Naive B cell (primary cell): ENCODE data around the gene LTBR. TPM values are rescaled to one million over a fixed set of nuclear protein-coding genes. Genes with fewer than 3 reads are reported as not detected.
"Not testable (repeated sequence)": the region's sequence is repeated elsewhere in the genome, so short reads cannot be mapped to it uniquely, and the experiment has no call there.

ENCODE experiments used
- ATAC-seq, 2 donors: fragments of 150-1000 bp; cut with Tn5 transposase; 2 replicates each; pipeline ENCODE4 v1.10.0; 2021; ENCODE audit warnings: low read depth in 2 of 2, mild to moderate bottlenecking in 2 of 2, moderate library complexity in 2 of 2
- DNase-seq: peaks from one replicate; pipeline ENCODE4 v3.0.0; 2022
- H3K27ac Mint-ChIP-seq, 6 donors: one replicate each; pipeline ENCODE4 v1.8.0; 2020 to 2022; ENCODE audit warnings: mild to moderate bottlenecking in 6 of 6, mixed read lengths in 6 of 6, moderate library complexity in 5 of 6, inconsistent platforms in 2 of 6
- H3K27me3 Mint-ChIP-seq, 3 donors: one replicate each; pipeline ENCODE4 v1.8.0; 2021 to 2022; ENCODE audit warnings: mixed read lengths in 3 of 3, mild to moderate bottlenecking in 1 of 3
- H3K36me3 Mint-ChIP-seq, 2 donors: one replicate each; pipeline ENCODE4 v1.8.0; 2020 to 2022; ENCODE audit warnings: mixed read lengths in 2 of 2, inconsistent platforms in 1 of 2, mild to moderate bottlenecking in 1 of 2
- H3K4me1 Mint-ChIP-seq, 3 donors: one replicate each; pipeline ENCODE4 v1.8.0; 2020 to 2022; ENCODE audit warnings: mixed read lengths in 3 of 3, inconsistent platforms in 1 of 3, mild to moderate bottlenecking in 1 of 3, moderate library complexity in 1 of 3
- H3K4me3 Mint-ChIP-seq, 8 donors: one replicate each; pipeline ENCODE4 v1.8.0; 2020 to 2022; ENCODE audit warnings: mild to moderate bottlenecking in 8 of 8, mixed read lengths in 8 of 8, moderate library complexity in 8 of 8, inconsistent platforms in 2 of 8
- H3K9me3 Mint-ChIP-seq, 7 donors: one replicate each; pipeline ENCODE4 v1.8.0; 2020 to 2022; ENCODE audit warnings: mixed read lengths in 7 of 7, mild to moderate bottlenecking in 5 of 7, inconsistent platforms in 2 of 7, moderate library complexity in 1 of 7
- polyA plus RNA-seq, 6 donors: library from polyadenylated mRNA; unstranded; fragments of 300-500 nt; fragmentation: Illumina TruSeq; gene quantifications; one replicate each; pipeline ENCODE4 v1.2.3, GENCODE V29; 2021; ENCODE audit warnings: low read depth in 6 of 6

Gene LTBR
- under 1 TPM in 3 of 6 donors, not detected in 3; 0.20 to 0.90 (median 0.22) TPM for polyA plus RNA-seq

DNA sequence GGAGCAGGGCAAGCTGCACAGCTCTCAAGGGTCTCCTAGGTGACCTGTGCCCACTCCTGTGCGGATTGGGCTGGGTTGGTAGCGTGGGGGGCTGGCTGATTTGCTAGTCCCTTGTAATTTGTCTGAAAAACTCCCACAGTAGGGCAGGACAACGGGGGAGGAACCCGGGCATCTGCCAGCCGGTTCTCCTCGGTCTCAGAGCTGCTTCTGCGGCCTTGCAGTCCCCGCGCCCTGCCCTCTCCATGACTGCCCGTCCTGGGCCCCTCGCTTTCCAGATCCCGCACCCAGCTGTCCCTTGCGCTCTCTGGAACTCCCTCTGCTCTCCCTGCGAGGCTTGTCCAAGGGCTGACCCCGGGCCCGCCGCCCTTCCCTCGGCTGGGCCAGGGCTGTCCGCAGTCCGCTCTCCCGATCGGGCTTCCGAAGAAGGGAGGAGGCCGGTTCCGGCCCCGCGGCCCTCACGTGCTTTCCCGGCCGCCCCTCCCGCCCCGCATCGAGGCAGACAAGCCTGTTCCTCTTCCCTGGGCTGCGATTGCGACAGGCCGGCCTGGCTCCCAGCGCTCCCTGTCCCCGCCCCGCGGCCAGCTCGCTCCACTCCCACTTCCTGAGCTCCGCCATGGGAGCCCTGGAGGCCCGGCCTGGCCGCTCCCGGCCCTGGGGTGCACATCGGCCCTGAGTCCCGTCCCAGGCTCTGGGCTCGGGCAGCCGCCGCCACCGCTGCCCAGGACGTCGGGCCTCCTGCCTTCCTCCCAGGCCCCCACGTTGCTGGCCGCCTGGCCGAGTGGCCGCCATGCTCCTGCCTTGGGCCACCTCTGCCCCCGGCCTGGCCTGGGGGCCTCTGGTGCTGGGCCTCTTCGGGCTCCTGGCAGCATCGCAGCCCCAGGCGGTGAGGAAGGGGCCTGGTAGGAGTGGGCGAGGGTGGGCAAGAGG, at the start of gene LTBR:
Gene LTBR, plus strand, starts transcription at position 591 of the 927 bp plus-strand sequence. Its CDS starts 197 bp downstream, at position 788.
- ATAC-seq = peak; percentile 58 to 60
- peaks cover 41 to 77% (median 72%) of the 10 kb centered on the region in 3 donors for H3K27me3 Mint-ChIP-seq
- H3K9me3 Mint-ChIP-seq = no peaks in the 10 kb centered on the region
- DNase-seq = no peak
- H3K4me1 Mint-ChIP-seq = peaks cover 0 to 7% (median 0%) of the 10 kb centered on the region in 3 donors
- no peaks in the 10 kb centered on the region for H3K36me3 Mint-ChIP-seq
- peak within 1 kb of the TSS in 1 of 6 donors; percentile 5 for H3K27ac Mint-ChIP-seq
- H3K4me3 Mint-ChIP-seq = peak within 1 kb of the TSS; percentile 12 to 86 (median 44)

- ATAC-seq (no peak), DNase-seq (no peak)
- Mint-ChIP-seq H3K4me3 (peak overlapping the region in 2 of 8 donors; percentile 16 to 19), H3K9me3 (peaks cover 0 to 2% (median 0%) of the 10 kb centered on the region in 7 donors), H3K36me3 (no peaks in the 10 kb centered on the region), H3K27ac (no peak overlapping the region), H3K27me3 (peaks cover 38 to 53% (median 38%) of the 10 kb centered on the region in 3 donors), H3K4me1 (peaks cover 24 to 47% (median 33%) of the 10 kb centered on the region in 3 donors)
These were observed 49.6 kb upstream of the LTBR start for GRCh38 chr12:6334359-6334758.

DNA sequence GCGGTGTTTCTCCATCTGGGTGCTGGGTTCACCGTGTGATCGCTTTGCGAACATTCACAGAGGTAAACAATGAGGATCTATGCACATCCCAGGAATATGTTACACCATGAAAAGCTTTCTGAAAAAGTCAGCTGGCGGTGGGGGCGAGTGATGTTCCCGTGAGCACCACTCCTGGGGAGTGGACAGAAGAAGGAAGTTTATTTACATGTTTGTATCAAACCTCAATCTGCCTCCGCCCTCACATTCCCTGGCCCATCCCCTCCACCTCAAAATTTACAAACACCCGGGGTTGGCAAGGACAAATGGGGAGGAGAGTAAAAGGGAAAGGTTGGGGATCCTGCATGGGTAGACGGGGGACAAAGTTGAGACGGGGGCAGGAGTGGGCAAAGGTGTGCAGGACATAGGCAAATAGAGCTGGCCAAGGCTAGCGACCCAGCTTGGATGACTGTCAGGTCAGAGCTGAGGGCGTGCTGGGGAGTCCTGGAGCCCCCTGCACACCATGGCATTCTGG, 49.0 kb upstream of the LTBR start:
- DNase-seq (no peak), ATAC-seq (no peak)
- Mint-ChIP-seq H3K9me3 (peaks cover 0 to 1% (median 0%) of the 10 kb centered on the region in 7 donors), H3K36me3 (no peaks in the 10 kb centered on the region), H3K4me3 (peak overlapping the region in 3 of 8 donors; percentile 19 to 43 (median 40)), H3K4me1 (peaks cover 20 to 42% (median 29%) of the 10 kb centered on the region in 3 donors), H3K27me3 (peaks cover 35 to 53% (median 38%) of the 10 kb centered on the region in 3 donors), H3K27ac (no peak overlapping the region)

- Mint-ChIP-seq H3K36me3 (no peaks in the 10 kb centered on the region), H3K27ac (peak overlapping the region in 3 of 6 donors; percentile 10 to 78 (median 19)), H3K4me3 (peak overlapping the region in 4 of 8 donors; percentile 54 to 80 (median 78)), H3K27me3 (peaks cover 29 to 49% (median 32%) of the 10 kb centered on the region in 3 donors), H3K4me1 (peaks cover 14 to 37% (median 23%) of the 10 kb centered on the region in 3 donors), H3K9me3 (no peaks in the 10 kb centered on the region)
- ATAC-seq = peak; percentile 89 to 92
- DNase-seq = peak; percentile 64
These were observed 48.4 kb upstream of the LTBR start for GRCh38 chr12:6335451-6336078.

- Mint-ChIP-seq H3K27me3 (peaks cover 22 to 42% (median 26%) of the 10 kb centered on the region in 3 donors), H3K4me3 (peak overlapping the region in 4 of 8 donors; percentile 54 to 80 (median 78)), H3K9me3 (no peaks in the 10 kb centered on the region), H3K27ac (peak overlapping the region in 3 of 6 donors; percentile 19 to 94 (median 78)), H3K36me3 (no peaks in the 10 kb centered on the region), H3K4me1 (peaks cover 7 to 32% (median 20%) of the 10 kb centered on the region in 3 donors)
- no peak for ATAC-seq
- no peak for DNase-seq
These were observed 47.7 kb upstream of the LTBR start for GRCh38 chr12:6336079-6336888.

GRCh38 chr12:6336889-6337853, 46.8 kb upstream of the LTBR start:
- H3K27me3 Mint-ChIP-seq = peaks cover 20 to 37% (median 21%) of the 10 kb centered on the region in 3 donors
- ATAC-seq (peak; percentile 25 to 27), DNase-seq (no peak)
- no peaks in the 10 kb centered on the region for H3K9me3 Mint-ChIP-seq
- H3K36me3 Mint-ChIP-seq = no peaks in the 10 kb centered on the region
- peak overlapping the region in 3 of 8 donors; percentile 35 to 85 (median 77) for H3K4me3 Mint-ChIP-seq
- H3K4me1 Mint-ChIP-seq = peaks cover 8 to 29% (median 23%) of the 10 kb centered on the region in 3 donors
- no peak overlapping the region for H3K27ac Mint-ChIP-seq

GRCh38 chr12:6337958-6338433, 46.0 kb upstream of the LTBR start:
- no peaks in the 10 kb centered on the region for H3K36me3 Mint-ChIP-seq
- ATAC-seq = no peak
- H3K27ac Mint-ChIP-seq = no peak overlapping the region
- H3K27me3 Mint-ChIP-seq = peaks cover 13 to 29% (median 24%) of the 10 kb centered on the region in 3 donors
- peaks cover 6 to 24% (median 17%) of the 10 kb centered on the region in 3 donors for H3K4me1 Mint-ChIP-seq
- no peak for DNase-seq
- H3K9me3 Mint-ChIP-seq = no peaks in the 10 kb centered on the region
- H3K4me3 Mint-ChIP-seq = no peak overlapping the region

GRCh38 chr12:6338536-6338935, 45.4 kb upstream of the LTBR start:
- peaks cover 7 to 18% (median 15%) of the 10 kb centered on the region in 3 donors for H3K4me1 Mint-ChIP-seq

GRCh38 chr12:6338955-6339354, 45.0 kb upstream of the LTBR start:
- no peak for DNase-seq
- Mint-ChIP-seq H3K36me3 (no peaks in the 10 kb centered on the region), H3K27me3 (peaks cover 3 to 26% (median 19%) of the 10 kb centered on the region in 3 donors), H3K4me3 (no peak overlapping the region), H3K9me3 (no peaks in the 10 kb centered on the region), H3K4me1 (peaks cover 7 to 14% (median 11%) of the 10 kb centered on the region in 3 donors), H3K27ac (no peak overlapping the region)
- ATAC-seq = no peak

More at GRCh38 chr12:6338536-6338935, 45.4 kb upstream of the LTBR start:
- peaks cover 8 to 26% (median 23%) of the 10 kb centered on the region in 3 donors for H3K27me3 Mint-ChIP-seq
- H3K9me3 Mint-ChIP-seq, H3K27ac Mint-ChIP-seq, ATAC-seq, DNase-seq, H3K36me3 Mint-ChIP-seq, H3K4me3 Mint-ChIP-seq: not testable (repeated sequence)

GRCh38 chr12:6340032-6340638, 43.8 kb upstream of the LTBR start:
- ATAC-seq (no peak), DNase-seq (no peak)
- Mint-ChIP-seq H3K4me1 (peaks cover 8 to 13% (median 11%) of the 10 kb centered on the region in 3 donors), H3K27ac (no peak overlapping the region), H3K4me3 (no peak overlapping the region), H3K36me3 (no peaks in the 10 kb centered on the region), H3K27me3 (peaks cover 5 to 28% (median 11%) of the 10 kb centered on the region in 3 donors), H3K9me3 (no peaks in the 10 kb centered on the region)

DNA sequence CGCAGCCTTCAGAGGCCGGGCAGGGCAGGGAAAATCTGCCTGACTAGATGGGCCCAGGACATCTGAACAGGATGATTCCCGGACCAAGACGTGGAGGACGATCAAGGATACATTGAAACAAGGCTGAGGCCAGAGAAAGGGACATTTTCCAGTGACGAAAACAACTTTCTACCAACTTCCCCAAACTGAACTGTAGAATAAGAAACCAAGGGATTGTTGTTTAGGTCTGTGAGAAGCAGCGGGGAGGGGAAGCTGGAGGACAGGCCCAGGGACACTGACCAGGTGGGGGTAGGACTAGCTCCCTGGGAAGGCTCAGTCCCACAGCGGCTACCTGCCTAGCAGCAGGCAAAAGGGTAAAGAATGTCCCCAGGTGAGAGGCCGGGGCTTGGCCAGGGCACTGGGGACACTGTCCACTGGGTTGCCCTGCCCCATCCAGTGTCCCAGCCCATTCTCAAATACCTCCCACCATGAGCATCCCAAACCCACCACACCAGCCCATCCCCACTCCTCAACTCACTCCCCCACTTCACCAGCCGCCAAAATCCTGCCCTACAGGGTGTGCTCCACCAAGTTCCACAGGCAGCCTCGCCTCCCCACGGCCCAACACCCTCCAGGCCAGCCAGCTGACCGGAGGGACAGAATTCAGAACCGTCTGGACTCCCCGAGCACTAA, 43.1 kb upstream of the LTBR start:
- Mint-ChIP-seq H3K27me3 (peaks cover 12 to 31% (median 13%) of the 10 kb centered on the region in 3 donors), H3K4me3 (peak overlapping the region in 3 of 8 donors; percentile 25 to 86 (median 83)), H3K27ac (no peak overlapping the region), H3K36me3 (no peaks in the 10 kb centered on the region), H3K4me1 (peaks cover 11 to 14% (median 12%) of the 10 kb centered on the region in 3 donors), H3K9me3 (no peaks in the 10 kb centered on the region)
- DNase-seq (no peak), ATAC-seq (peak; percentile 47 to 63)
